Measurements from ENCODE around the gene PTPRR.

DNA sequence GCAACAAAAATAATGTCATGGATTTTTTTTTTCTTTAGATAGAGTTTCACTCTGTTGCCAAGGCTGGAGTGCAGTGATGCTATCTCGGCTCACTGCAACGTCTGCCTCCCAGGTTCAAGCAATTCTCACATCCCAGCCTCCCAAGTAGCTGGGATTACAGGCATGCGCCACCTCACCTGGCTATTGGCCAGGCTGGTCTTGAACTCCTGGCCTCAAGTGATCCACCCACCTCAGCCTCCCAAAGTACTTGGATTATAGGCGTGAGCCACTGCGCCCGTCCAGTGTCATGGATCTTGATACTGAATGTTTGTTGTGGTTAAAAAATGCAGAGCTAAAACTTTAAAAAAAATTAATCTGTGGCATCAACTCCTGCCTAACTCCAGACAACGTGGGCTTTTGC, 175.5 kb downstream of the PTPRR start:
- TF ChIP-seq ZNF274 (IDR thresholded peaks at IDR 0.05; ENCODE audit: low read depth, low read length) (no peak), SUZ12 (IDR thresholded peaks at IDR 0.05; ENCODE audit: extremely low read depth, insufficient read depth, insufficient read length) (no peak), YY1 (IDR thresholded peaks at IDR 0.05; ENCODE audit: insufficient read depth, insufficient read length) (no peak)

Data from NT2/D1 (cell line).